ENCODE data around the gene UNC45A.

GRCh38 chr15:90967206-90967605 lies 32.1 kb downstream of the UNC45A start:
- no peak for TF ChIP-seq POLR2A (IDR thresholded peaks at IDR 0.05)
- no peak for TF ChIP-seq CTCF (IDR thresholded peaks at IDR 0.05)
